WTC11 (cell line): Measurements from ENCODE around the gene CEACAM19. TPM values are rescaled to one million over a fixed set of nuclear protein-coding genes. Genes with fewer than 3 reads are reported as not detected.
A peak's percentile ranks its signal among the peaks of the same experiment; 100 is the strongest.
"Not testable (repeated sequence)": the region's sequence is repeated elsewhere in the genome, so short reads cannot be mapped to it uniquely, and the experiment has no call there.

Source experiments
- ATAC-seq: fragments of 200-7000 bp; cut with Tn5 transposase; 2 replicates; pipeline ENCODE4 v1.10.0; 2021; ENCODE audit warnings: mild to moderate bottlenecking, moderate library complexity
- CTCF ChIA-PET: fragments of 300-600 bp; sonication (Branson Sonifier 250); formaldehyde crosslinking; loops from one replicate; lab custom pipeline; 2021; ENCODE audit warnings: antibody characterized with exemption; lab: Charles Lee
- POLR2A ChIA-PET: fragments of 350-600 bp; sonication (Branson Sonifier 250); formaldehyde crosslinking; loops from one replicate; lab custom pipeline; 2021; ENCODE audit warnings: antibody characterized with exemption; lab: Charles Lee
- DNase-seq: peaks from one replicate; pipeline ENCODE4 v3.0.0; 2021; ENCODE audit warnings: low spot score
- H3K27ac Mint-ChIP-seq: 2 replicates; pipeline ENCODE4 v1.8.0; 2021; ENCODE audit warnings: mixed read lengths
- H3K27me3 Mint-ChIP-seq: 2 replicates; pipeline ENCODE4 v1.8.0; 2021; ENCODE audit warnings: low read depth, mild to moderate bottlenecking, moderate library complexity, mixed read lengths
- H3K36me3 Mint-ChIP-seq: 2 replicates; pipeline ENCODE4 v1.8.0; 2021; ENCODE audit warnings: mixed read lengths
- H3K4me1 Mint-ChIP-seq: 2 replicates; pipeline ENCODE4 v1.8.0; 2022; ENCODE audit warnings: mixed read lengths
- H3K4me3 Mint-ChIP-seq: 2 replicates; pipeline ENCODE4 v1.8.0; 2021; ENCODE audit warnings: mild to moderate bottlenecking, moderate library complexity, mixed read lengths
- H3K9me3 Mint-ChIP-seq: 2 replicates; pipeline ENCODE4 v1.8.0; 2021; ENCODE audit warnings: mixed read lengths
- ATF3 ChIP-seq: sonication (generic); formaldehyde crosslinking; conservative IDR thresholded peaks from 2 replicates; pipeline ENCODE4 v1.8.1; 2022; ENCODE audit warnings: mild to moderate bottlenecking, missing genetic modification reagents
- E2F5 ChIP-seq: sonication (generic); formaldehyde crosslinking; IDR thresholded peaks from 2 replicates; pipeline ENCODE4 v1.8.1; 2022; ENCODE audit warnings: mild to moderate bottlenecking, moderate library complexity, missing genetic modification reagents
- ETV6 ChIP-seq: sonication (generic); formaldehyde crosslinking; IDR thresholded peaks from 2 replicates; pipeline ENCODE4 v1.8.1; 2022; ENCODE audit warnings: mild to moderate bottlenecking, missing genetic modification reagents
- FOXK1 ChIP-seq: sonication (generic); formaldehyde crosslinking; IDR thresholded peaks from 2 replicates; pipeline ENCODE4 v1.8.0; 2022; ENCODE audit warnings: mild to moderate bottlenecking, moderate library complexity, missing genetic modification reagents
- GABPB1 ChIP-seq: sonication (generic); formaldehyde crosslinking; IDR thresholded peaks from 2 replicates; pipeline ENCODE4 v1.8.1; 2023; ENCODE audit warnings: mild to moderate bottlenecking, missing genetic modification reagents
- KAT7 ChIP-seq: sonication (generic); formaldehyde crosslinking; IDR thresholded peaks from 2 replicates; pipeline ENCODE4 v1.8.1; 2023; ENCODE audit warnings: missing genetic modification reagents, mild to moderate bottlenecking, borderline replicate concordance
- MLX ChIP-seq: sonication (generic); formaldehyde crosslinking; IDR thresholded peaks from 2 replicates; pipeline ENCODE4 v1.8.1; 2023; ENCODE audit warnings: mild to moderate bottlenecking, missing genetic modification reagents, moderate library complexity
- MXD4 ChIP-seq: fragments of 250-450 bp; sonication (Bioruptor Pico); IDR thresholded peaks from 2 replicates; pipeline ENCODE4 v1.8.0; 2021; ENCODE audit warnings: mild to moderate bottlenecking, moderate library complexity, borderline replicate concordance
- NR2C2 ChIP-seq: sonication (generic); formaldehyde crosslinking; IDR thresholded peaks from 2 replicates; pipeline ENCODE4 v1.8.0; 2022; ENCODE audit warnings: mild to moderate bottlenecking, missing genetic modification reagents
- OVOL2 ChIP-seq: fragments of 250-450 bp; sonication (Bioruptor Pico); IDR thresholded peaks from 2 replicates; pipeline ENCODE4 v1.9.0; 2021; ENCODE audit warnings: mild to moderate bottlenecking, borderline replicate concordance
- RORB ChIP-seq: fragments of 250-450 bp; sonication (Bioruptor Pico); IDR thresholded peaks from 2 replicates; pipeline ENCODE4 v1.9.0; 2021; ENCODE audit warnings: mild to moderate bottlenecking
- SMAD3 ChIP-seq: sonication (generic); formaldehyde crosslinking; IDR thresholded peaks from 2 replicates; pipeline ENCODE4 v1.8.0; 2022; ENCODE audit warnings: missing genetic modification reagents, mild to moderate bottlenecking, borderline replicate concordance
- ZNF281 ChIP-seq: sonication (generic); formaldehyde crosslinking; IDR thresholded peaks from 2 replicates; pipeline ENCODE4 v1.8.0; 2023; ENCODE audit warnings: mild to moderate bottlenecking, missing genetic modification reagents
- ZNF317 ChIP-seq: sonication (generic); formaldehyde crosslinking; IDR thresholded peaks from 2 replicates; pipeline ENCODE4 v1.8.1; 2023; ENCODE audit warnings: low read depth, mild to moderate bottlenecking, moderate library complexity, missing genetic modification reagents, borderline replicate concordance
- ZNF425 ChIP-seq: fragments of 250-450 bp; sonication (Bioruptor Pico); conservative IDR thresholded peaks from 2 replicates; pipeline ENCODE4 v1.9.0; 2021; ENCODE audit warnings: mild to moderate bottlenecking
- total RNA-seq: library from RNA; stranded (reverse); gene quantifications from 3 replicates; pipeline ENCODE4 v1.2.3, GENCODE V29; 2021

The CEACAM19 gene
- total RNA-seq, 1 experiment from 2014 or later = 2.9 TPM

GRCh38 chr19:44719262-44719701, 48.0 kb downstream of the CEACAM19 start:
- H3K4me1 Mint-ChIP-seq = peaks cover 38% of the 10 kb centered on the region
- H3K4me3 Mint-ChIP-seq = peak overlapping the region; percentile 81
- DNase-seq = no peak
- no peaks in the 10 kb centered on the region for H3K27me3 Mint-ChIP-seq
- ChIA-PET POLR2A (no interaction called here), CTCF (interaction anchor here (1.2 to 15.6 kb wide), 9 partner anchors 29 to 149 kb away, joined by 5 to 548 read pairs (median 8); partner anchors contain the start of gene CBLC)
- H3K36me3 Mint-ChIP-seq = peaks cover 18% of the 10 kb centered on the region
- H3K27ac Mint-ChIP-seq = peak overlapping the region; percentile 97
- H3K9me3 Mint-ChIP-seq = peaks cover 18% of the 10 kb centered on the region
- TF ChIP-seq ZNF317 (CRISPR knock-in tag) (no peak), FOXK1 (peak; percentile 46; the same call in 1 of the 2 replicates), MXD4 (CRISPR knock-in tag) (0 out of 2 replicates have a peak, but pooled peaks have one; percentile 36)
- no peak for ATAC-seq

- H3K36me3 Mint-ChIP-seq, H3K27ac Mint-ChIP-seq, ATAC-seq, H3K27me3 Mint-ChIP-seq, H3K4me3 Mint-ChIP-seq, DNase-seq, H3K9me3 Mint-ChIP-seq: not testable (repeated sequence)
- ChIA-PET CTCF (interaction anchor here (1.4 to 15.6 kb wide), 5 partner anchors 30 to 124 kb away, joined by 3 to 548 read pairs (median 7); partner anchors contain the start of gene CBLC), POLR2A (interaction anchor here (0.7 to 1.1 kb wide), 2 partner anchors 25 to 50 kb away, joined by 3 to 4 read pairs; no protein-coding TSS in a partner anchor)
- H3K4me1 Mint-ChIP-seq = peaks cover 38% of the 10 kb centered on the region
Observed at GRCh38 chr19:44720396-44720795, 49.1 kb downstream of the CEACAM19 start.

- no peak for ATAC-seq
- Mint-ChIP-seq H3K27me3 (no peaks in the 10 kb centered on the region; the same call in 1 of the 2 replicates), H3K4me1 (peaks cover 38% of the 10 kb centered on the region), H3K4me3 (no peak overlapping the region), H3K9me3 (peaks cover 1% of the 10 kb centered on the region), H3K36me3 (peaks cover 2% of the 10 kb centered on the region), H3K27ac (no peak overlapping the region)
- POLR2A ChIA-PET = interaction anchor here (0.8 to 1.1 kb wide), 2 partner anchors 49 to 125 kb away, joined by 3 to 4 read pairs; partner anchors contain the start of gene NECTIN2
- no peak for TF ChIP-seq E2F5
- CTCF ChIA-PET = interaction anchor here (0.6 to 15.6 kb wide), 8 partner anchors 8 to 749 kb away, joined by 3 to 548 read pairs (median 10); partner anchors contain the start of gene CBLC
- no peak for DNase-seq
Observed at GRCh38 chr19:44720945-44721344, 49.7 kb downstream of the CEACAM19 start.

GRCh38 chr19:44721369-44721768, 50.1 kb downstream of the CEACAM19 start:
- H3K4me1 Mint-ChIP-seq = peaks cover 38% of the 10 kb centered on the region
- not testable (repeated sequence) for H3K27me3 Mint-ChIP-seq, H3K4me3 Mint-ChIP-seq, ATAC-seq, DNase-seq, H3K36me3 Mint-ChIP-seq, H3K9me3 Mint-ChIP-seq, H3K27ac Mint-ChIP-seq
- POLR2A ChIA-PET = interaction anchor here (0.8 to 1.1 kb wide), 2 partner anchors 49 to 125 kb away, joined by 3 to 4 read pairs; partner anchors contain the start of gene NECTIN2
- CTCF ChIA-PET = interaction anchor here (0.6 to 15.6 kb wide), 12 partner anchors 9 to 748 kb away, joined by 3 to 548 read pairs (median 6); partner anchors contain the start of genes CBLC and NECTIN2

GRCh38 chr19:44722131-44723121, 51.1 kb downstream of the CEACAM19 start:
- ChIA-PET POLR2A (no interaction called here), CTCF (interaction anchor here (0.5 to 15.6 kb wide), 18 partner anchors 10 to 152 kb away, joined by 3 to 548 read pairs (median 4); partner anchors contain the start of genes CBLC and NECTIN2)
- Mint-ChIP-seq H3K4me1 (peaks cover 34% of the 10 kb centered on the region), H3K27me3 (no peaks in the 10 kb centered on the region; the same call in none of the 2 replicates), H3K9me3 (no peaks in the 10 kb centered on the region), H3K4me3 (no peak overlapping the region), H3K27ac (no peak overlapping the region), H3K36me3 (no peaks in the 10 kb centered on the region)
- no peak for DNase-seq
- no peak for ATAC-seq
- TF ChIP-seq MLX (CRISPR knock-in tag) = no peak
- no peak for TF ChIP-seq ATF3 (CRISPR knock-in tag)
- TF ChIP-seq ZNF281 (CRISPR knock-in tag) = no peak
- no peak for TF ChIP-seq ETV6 (CRISPR knock-in tag)
- TF ChIP-seq GABPB1 (CRISPR knock-in tag) = no peak
- no peak for TF ChIP-seq SMAD3 (CRISPR knock-in tag)
- TF ChIP-seq OVOL2 = no peak
- no peak for TF ChIP-seq ZNF425 (CRISPR knock-in tag)
- TF ChIP-seq KAT7 = no peak
- no peak for TF ChIP-seq RORB (CRISPR knock-in tag)
- TF ChIP-seq NR2C2 (CRISPR knock-in tag) = no peak
